K562 (cell line): Measurements from ENCODE around the gene CFAP92. TPM values are rescaled to one million over a fixed set of nuclear protein-coding genes. Genes with fewer than 3 reads are reported as not detected.

Experiments used
- ATAC-seq: fragments of 200-7000 bp; cut with Tn5 transposase; 3 replicates; pipeline ENCODE4 v1.9.1; 2020; ENCODE audit warnings: moderate library complexity
- BruUV-seq: library from RNA; stranded (reverse); fragments of 400-500 nt; replicated peaks from 2 replicates; lab custom pipeline; 2021; lab: Mats Ljungman, UMichigan
- CTCF ChIA-PET: fragments of 300-600 bp; formaldehyde crosslinking; extraction: SDS; loops from one replicate; lab custom pipeline; 2021; ENCODE audit warnings: low intra/inter-chr PET ratio; lab: Yijun Ruan, JAX
- POLR2A ChIA-PET: fragments of 300-600, 350-650 bp; sonication (Branson Sonifier 250); formaldehyde crosslinking; extraction: SDS; loops from one replicate; lab custom pipeline; 2021; ENCODE audit warnings: antibody characterized with exemption, inconsistent platforms; lab: Yijun Ruan, JAX
- DNase-seq, 4 experiments: peaks; one replicate each; pipeline versions ENCODE4 v3.0.0 to v3.0.0-alpha.2; 2011 to 2018; ENCODE audit warnings: low spot score in 3 of 4, mixed read lengths in 3 of 4; ENCODE audit errors: extremely low read depth in 1 of 4
- FAIRE-seq: peaks from 2 replicates; lab custom pipeline; 2011; peaks lifted over from hg19 to GRCh38; lab: Jason Lieb, UNC
- H2AFZ ChIP-seq: 2 replicates; pipeline ENCODE4 v1.6.0; 2011; ENCODE audit warnings: low read depth, low read length, control low read depth, inconsistent platforms
- H3K27ac ChIP-seq: fragments of 200-600 bp; 3 replicates; pipeline ENCODE4 v1.8.0; 2011; ENCODE audit warnings: low read depth, mild to moderate bottlenecking, control low read depth, inconsistent platforms, low read length, moderate library complexity, mixed read lengths; ENCODE audit errors: extremely low read depth
- H3K27me3 ChIP-seq, 2 experiments: fragments of 300-600 bp in 1 of 2; 2 replicates in 1 of 2; 3 replicates in 1 of 2; pipeline versions ENCODE4 v1.6.0 to v1.8.0; 2011; ENCODE audit warnings: inconsistent platforms in 2 of 2, low read length in 2 of 2, mild to moderate bottlenecking in 1 of 2, mixed read lengths in 1 of 2, moderate library complexity in 1 of 2; ENCODE audit not compliant: control insufficient read depth in 2 of 2, insufficient read depth in 2 of 2
- H3K36me3 ChIP-seq: fragments of 300-600 bp; 3 replicates; pipeline ENCODE4 v1.8.0; 2011; ENCODE audit warnings: mild to moderate bottlenecking, low read length, inconsistent platforms; ENCODE audit not compliant: control insufficient read depth, insufficient read depth
- H3K4me1 ChIP-seq, 2 experiments: fragments of 200-600 bp in 1 of 2; replicated peaks in 1 of 2; 2 replicates in 1 of 2; 3 replicates in 1 of 2; pipeline versions ENCODE4 v1.5.1 to v1.8.0; 2011; ENCODE audit warnings: inconsistent platforms in 2 of 2, low read length in 2 of 2, mild to moderate bottlenecking in 1 of 2, mixed read lengths in 1 of 2, moderate library complexity in 1 of 2; ENCODE audit not compliant: control insufficient read depth in 2 of 2, insufficient read depth in 2 of 2
- H3K4me2 ChIP-seq: 2 replicates; pipeline ENCODE4 v1.6.1; 2011; ENCODE audit warnings: low read length, control low read depth, inconsistent platforms, mixed read lengths; ENCODE audit not compliant: insufficient read depth
- H3K4me3 ChIP-seq: fragments of 200-600 bp; sonication (generic), shearing (Covaris generic); 2 replicates; pipeline ENCODE4 v1.5.1; 2016; ENCODE audit warnings: control low read depth, inconsistent platforms
- H3K79me2 ChIP-seq: fragments of 200-600 bp; 3 replicates; pipeline ENCODE4 v1.8.0; 2011; ENCODE audit warnings: low read length, inconsistent platforms; ENCODE audit not compliant: control insufficient read depth, insufficient read depth
- H3K9ac ChIP-seq, 2 experiments: 2 replicates each; pipeline versions ENCODE4 v1.6.0 to v1.6.1; 2011; ENCODE audit warnings: low read depth in 2 of 2, low read length in 2 of 2, control low read depth in 1 of 2, inconsistent platforms in 1 of 2, mild to moderate bottlenecking in 1 of 2, mixed read lengths in 1 of 2; ENCODE audit not compliant: insufficient read depth in 1 of 2
- H3K9me1 ChIP-seq: one replicate; pipeline ENCODE4 v1.6.0; 2011; ENCODE audit warnings: inconsistent platforms, mild to moderate bottlenecking, low read length, moderate library complexity; ENCODE audit not compliant: control insufficient read depth, insufficient read depth
- H3K9me3 ChIP-seq: replicated peaks from 2 replicates; pipeline ENCODE4 v1.5.1; 2011; ENCODE audit warnings: low read depth, low read length, inconsistent platforms; ENCODE audit not compliant: control insufficient read depth, insufficient read depth
- H4K20me1 ChIP-seq: replicated peaks from 2 replicates; pipeline ENCODE4 v1.6.1; 2011; ENCODE audit warnings: low read length, inconsistent platforms, mixed read lengths; ENCODE audit not compliant: control insufficient read depth, insufficient read depth
- ELK3 ChIP-seq: fragments of 450-650 bp; formaldehyde crosslinking; IDR thresholded peaks from 2 replicates; pipeline ENCODE4 v1.4.0; 2020; ENCODE audit warnings: mild to moderate bottlenecking
- GATAD2B ChIP-seq: fragments of 450-650 bp; IDR thresholded peaks from 2 replicates; pipeline ENCODE4 v1.6.1; 2017; ENCODE audit warnings: mild to moderate bottlenecking, borderline replicate concordance
- NONO ChIP-seq, 2 experiments: fragments of 200-400 bp in 1 of 2; fragments of 450-650 bp in 1 of 2; formaldehyde crosslinking in 1 of 2; IDR thresholded peaks; 2 replicates each; pipeline ENCODE4 v1.6.1; 2017; ENCODE audit warnings: low read depth in 2 of 2, mild to moderate bottlenecking in 2 of 2, moderate library complexity in 2 of 2, low read length in 1 of 2
- SIRT6 ChIP-seq: IDR thresholded peaks from one replicate; pipeline ENCODE4 v1.6.1; 2012; ENCODE audit warnings: low read depth, mild to moderate bottlenecking, control low read depth, inconsistent platforms, low read length, moderate library complexity
- TRIM25 ChIP-seq: fragments of 450-650 bp; IDR thresholded peaks from 2 replicates; pipeline ENCODE4 v1.7.0; 2016; ENCODE audit warnings: borderline replicate concordance
- ZBTB8A ChIP-seq: fragments of 450-650 bp; IDR thresholded peaks from 2 replicates; pipeline ENCODE4 v1.6.1; 2018; ENCODE audit warnings: mild to moderate bottlenecking, moderate library complexity; ENCODE audit not compliant: partially characterized antibody
- ZNF316 ChIP-seq: fragments of 450-650 bp; IDR thresholded peaks from 2 replicates; pipeline ENCODE4 v1.6.1; 2016
- WGBS: fragments of 100-300 bp; shearing (Covaris generic); methylation state at CpG from one replicate; pipeline ENCODE4 v1.1.6; 2016; ENCODE audit warnings: low coverage, mixed read lengths; ENCODE audit not compliant: insufficient coverage; ENCODE audit errors: missing lambda C conversion rate; 5-methylcytosine and 5-hydroxymethylcytosine counted together
- in situ Hi-C: fragments of 300-500 bp; cut with MboI; formaldehyde crosslinking; loops from 4 replicates; pipeline ENCODE4 v1.15.0; 2018; ENCODE audit warnings: inconsistent platforms, mixed read lengths
- intact Hi-C: fragments of 100-400 bp; cut with micrococcal nuclease; formaldehyde crosslinking; loops from 2 replicates; pipeline ENCODE4 v1.14.2; 2022
- polyA plus RNA-seq, 8 experiments: library from polyadenylated mRNA; depleted of rRNA in 4 of 8; stranded (reverse) in 5 of 8; unstranded in 3 of 8; fragments of >200 nt; fragmentation: Nextera tagmentation in 2 of 8; fragmentation: Illumina TruSeq in 1 of 8; extraction: Ambion mirVana in 2 of 8; extraction: Trizol in 1 of 8; gene quantifications; 2 replicates each; pipeline versions ENCODE4 v1.2.1 to v1.2.3, GENCODE V29; 2011 to 2014; ENCODE audit warnings: inconsistent platforms in 1 of 8, missing spikeins in 1 of 8
- total RNA-seq, 7 experiments: library from RNA; depleted of rRNA in 6 of 7; stranded (reverse); fragments of >200 nt in 6 of 7; fragmentation: Illumina TruSeq in 2 of 7; extraction: Trizol in 2 of 7; gene quantifications; 2 replicates each; pipeline versions ENCODE4 v1.2.1 to v1.2.3, GENCODE V29; 2011 to 2021; ENCODE audit warnings: low replicate concordance in 1 of 7

The CFAP92 gene
- total and polyA plus RNA-seq, 9 of the 15 experiments (the other 6 are each of a cell fraction or from before 2014, with no cell fraction given): 0.06 to 0.62 (median 0.36) TPM

- no peaks in the 10 kb centered on the region for H3K9me3 ChIP-seq
- no peak for FAIRE-seq
- no peak for ATAC-seq
- H3K4me1 ChIP-seq: peaks cover 0 to 17% of the 10 kb centered on the region in 2 experiments; a peak in 2 of 5 replicates
- H3K4me3 ChIP-seq: no peak overlapping the region
- H2AFZ ChIP-seq: no peak overlapping the region
- 10% methylated on average over 6 of the region's 6 CpGs for WGBS
- no peaks in the 10 kb centered on the region for H3K9me1 ChIP-seq
- in situ Hi-C loops (no loop called here), intact Hi-C loops (no loop called here)
- ChIA-PET POLR2A (no interaction called here), CTCF (no interaction called here)
- H3K9ac ChIP-seq: no peak overlapping the region
- H3K27me3 ChIP-seq: peaks cover 11 to 42% of the 10 kb centered on the region in 2 experiments; a peak in 4 of 5 replicates
- TF ChIP-seq TRIM25: no peak
- TF ChIP-seq ZNF316: no peak
- TF ChIP-seq NONO (IDR thresholded peaks at IDR 0.05; ENCODE audit: low read depth in 2 of 2, low read length in 1 of 2): no peak
- TF ChIP-seq SIRT6: no peak
- TF ChIP-seq ELK3 (CRISPR knock-in tag): no peak
- no peak for TF ChIP-seq ZBTB8A
- no peak for TF ChIP-seq GATAD2B
- H3K27ac ChIP-seq: no peak overlapping the region
- H4K20me1 ChIP-seq: no peaks in the 10 kb centered on the region
- BruUV-seq: no TSS peak
- no peaks in the 10 kb centered on the region for H3K36me3 ChIP-seq
- DNase-seq: no peak
- no peaks in the 10 kb centered on the region for H3K79me2 ChIP-seq
- H3K4me2 ChIP-seq: no peak overlapping the region
Measured at GRCh38 chr3:129004639-129005295, 10.9 kb upstream of the CFAP92 start.
